ENCODE measurements around the gene SYTL3.

Gene SYTL3

DNA sequence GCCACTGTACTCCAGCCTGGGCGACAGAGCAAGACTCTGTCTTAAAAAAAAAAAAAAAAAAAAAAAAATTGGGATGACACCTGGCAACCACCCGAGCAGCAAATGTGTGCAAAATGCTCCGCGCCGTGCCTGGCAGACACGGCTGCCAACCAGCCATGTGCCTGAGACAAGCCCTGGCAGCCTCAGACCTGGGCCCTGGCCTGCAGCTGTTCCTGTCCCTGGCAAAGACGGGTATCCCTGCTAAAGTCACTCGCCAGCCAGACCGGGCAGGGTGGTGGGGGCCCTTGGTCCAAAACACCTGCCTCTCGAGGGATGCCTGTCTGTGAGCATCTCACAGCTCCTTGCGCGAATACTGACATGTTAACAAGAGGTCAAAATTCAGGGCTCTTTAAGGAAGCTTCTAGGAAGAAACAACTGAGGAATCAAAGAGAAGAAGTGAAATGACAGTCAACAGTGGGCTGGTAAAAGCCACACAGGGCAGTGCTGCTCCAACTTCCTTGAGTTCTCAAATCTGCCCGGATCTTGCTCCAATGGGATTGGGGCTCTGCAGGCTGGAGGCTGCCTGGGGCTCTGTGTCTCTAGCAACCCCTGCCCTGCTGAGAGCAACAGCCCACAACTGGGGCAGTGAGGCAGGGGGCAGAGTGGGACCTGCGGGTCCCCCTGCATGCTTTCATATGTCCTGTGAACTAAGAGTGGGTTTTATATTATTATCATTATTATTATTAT, 53.4 kb downstream of the SYTL3 start:
- no peak for DNase-seq

DNA sequence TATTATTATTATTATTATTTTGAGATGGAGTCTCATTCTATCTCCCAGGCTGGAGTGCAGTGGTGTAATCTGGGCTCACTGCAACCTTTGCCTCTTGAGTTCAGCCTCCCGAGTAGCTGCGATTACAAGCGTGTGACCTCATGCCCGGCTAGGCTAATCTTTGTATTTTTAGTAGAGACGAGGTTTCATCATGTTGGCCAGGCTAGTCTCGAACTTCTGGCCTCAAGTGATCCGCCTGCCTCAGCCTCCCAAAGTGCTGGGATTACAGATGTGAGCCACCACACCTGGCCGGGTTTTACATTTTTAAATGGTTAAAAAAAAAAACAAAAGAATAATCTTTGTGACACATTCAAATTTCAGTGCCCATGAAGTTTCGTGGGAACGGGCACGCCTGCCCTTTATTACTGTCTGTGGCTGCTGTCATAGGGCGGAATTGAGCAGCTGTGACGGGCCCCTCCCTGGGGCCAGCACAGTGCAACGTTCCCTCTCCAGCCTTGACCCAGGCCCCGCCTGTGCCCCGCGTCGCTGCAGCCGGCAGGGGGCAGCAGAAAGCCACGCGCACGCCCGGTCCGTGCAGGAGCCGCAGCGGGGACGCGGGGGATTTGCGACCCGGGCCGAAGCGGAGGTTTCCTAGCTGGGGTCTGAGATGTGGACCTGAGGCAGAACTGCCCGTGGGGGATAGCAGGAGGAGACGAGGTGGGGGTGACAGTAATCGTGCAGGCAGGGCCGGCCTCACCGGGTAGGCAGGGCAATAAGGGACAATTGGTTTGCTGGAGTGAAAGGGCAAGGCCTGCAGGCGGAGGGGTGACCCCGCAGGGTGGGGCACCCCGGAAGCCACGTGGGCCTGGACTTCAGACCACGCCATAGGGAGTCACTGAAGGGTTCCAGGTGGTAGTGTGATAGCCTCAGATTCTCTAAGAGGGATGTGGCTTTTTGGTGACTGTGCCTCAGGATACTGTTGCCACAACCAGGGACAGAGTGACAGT, 54.3 kb downstream of the SYTL3 start:
- DNase-seq: peak; percentile 68 to 75

DNA sequence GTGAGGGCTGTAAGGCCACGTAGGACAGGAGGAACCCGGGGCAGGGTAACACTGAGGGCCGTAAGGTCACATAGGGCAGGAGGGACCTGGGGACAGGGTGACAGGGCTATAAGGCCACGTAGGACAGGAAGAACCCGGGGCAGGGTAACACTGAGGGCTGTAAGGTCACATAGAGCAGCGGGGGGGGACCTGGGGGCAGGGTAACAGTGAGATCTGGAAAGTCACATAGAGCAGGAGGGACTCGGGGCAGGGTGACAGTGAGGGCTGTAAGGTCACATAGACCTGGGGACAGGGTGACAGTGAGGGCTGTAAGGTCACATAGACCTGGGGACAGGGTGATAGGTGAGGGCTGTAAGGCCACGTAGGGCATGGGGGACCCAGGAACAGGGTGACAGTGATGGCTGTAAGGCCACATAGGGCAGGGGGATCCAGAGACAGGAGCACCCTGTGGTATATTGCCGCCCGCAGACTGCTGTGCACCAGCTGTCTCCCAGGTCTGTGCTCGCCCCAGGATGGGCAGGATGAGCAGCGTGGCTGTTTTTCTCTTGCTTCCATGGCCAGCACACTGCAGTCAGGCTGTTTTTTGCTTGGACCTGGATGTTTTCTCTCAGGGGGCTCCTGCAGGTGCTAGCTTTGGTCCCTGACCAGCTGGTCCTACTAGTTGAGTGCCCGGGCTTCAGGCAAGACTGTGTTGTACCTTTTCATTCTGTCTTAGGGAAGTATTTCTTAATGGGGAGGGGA, 55.7 kb downstream of the SYTL3 start:
- DNase-seq: no peak

DNA sequence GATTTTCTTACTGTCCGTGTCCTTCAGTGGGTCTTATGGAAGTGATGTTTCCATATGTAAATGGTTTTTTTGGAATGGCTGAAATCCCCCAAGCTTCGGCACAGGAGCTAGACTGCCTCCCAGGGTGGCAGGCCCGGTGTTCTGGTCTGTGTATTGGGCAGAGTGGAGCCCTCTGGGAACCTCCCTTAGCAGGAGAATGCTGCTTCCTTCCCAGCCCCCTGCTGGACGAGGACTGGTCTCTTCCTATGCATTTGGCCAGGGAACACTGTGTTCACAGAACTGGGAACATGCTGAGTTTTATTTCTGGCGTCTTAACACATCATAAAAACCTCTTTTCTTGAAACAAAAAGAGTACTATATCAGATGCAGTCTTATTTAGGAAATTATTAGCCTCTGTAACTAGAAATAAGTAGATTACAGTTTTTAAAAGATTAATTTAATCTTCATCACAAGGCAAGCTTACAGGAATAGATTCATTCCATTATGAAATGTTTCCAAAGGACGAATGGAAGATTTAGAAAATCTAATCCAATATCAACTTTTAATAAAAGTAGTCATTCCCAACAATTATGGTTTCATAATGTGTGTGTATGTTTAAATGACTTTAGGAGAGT, 56.6 kb downstream of the SYTL3 start:
- DNase-seq: no peak

DNA sequence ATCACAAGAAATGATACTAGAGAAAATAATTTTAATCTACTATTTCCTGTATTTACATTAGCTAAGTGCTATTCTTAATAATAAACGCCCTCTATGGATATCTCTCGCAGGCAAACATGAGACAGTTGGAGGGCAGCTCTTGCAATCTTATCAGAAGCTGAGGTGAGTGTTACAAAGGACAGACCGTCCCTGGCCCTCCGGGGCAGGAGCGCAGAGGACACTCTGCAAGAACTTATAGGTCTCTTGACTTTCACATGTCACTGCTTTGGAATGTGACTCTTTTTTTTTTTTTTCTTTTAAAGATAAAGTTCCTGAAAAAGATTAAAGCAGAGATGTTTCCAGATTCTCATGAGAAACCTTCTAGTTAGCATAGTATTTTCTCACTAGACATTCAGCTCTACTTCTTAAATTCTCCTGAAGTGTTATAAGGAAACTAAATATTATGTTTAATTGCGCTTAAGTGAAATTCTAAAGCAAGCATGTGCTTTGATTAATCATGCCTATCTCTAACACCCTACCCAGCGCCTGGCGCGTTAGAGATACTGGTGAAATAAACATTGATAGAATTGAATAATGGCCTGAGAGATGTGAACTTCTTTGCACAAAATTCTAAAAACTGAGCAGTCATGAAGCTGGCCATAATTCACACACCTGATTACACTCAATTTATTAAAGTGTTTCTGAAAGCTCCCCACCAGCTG, 57.4 kb downstream of the SYTL3 start:
- DNase-seq: no peak

DNA sequence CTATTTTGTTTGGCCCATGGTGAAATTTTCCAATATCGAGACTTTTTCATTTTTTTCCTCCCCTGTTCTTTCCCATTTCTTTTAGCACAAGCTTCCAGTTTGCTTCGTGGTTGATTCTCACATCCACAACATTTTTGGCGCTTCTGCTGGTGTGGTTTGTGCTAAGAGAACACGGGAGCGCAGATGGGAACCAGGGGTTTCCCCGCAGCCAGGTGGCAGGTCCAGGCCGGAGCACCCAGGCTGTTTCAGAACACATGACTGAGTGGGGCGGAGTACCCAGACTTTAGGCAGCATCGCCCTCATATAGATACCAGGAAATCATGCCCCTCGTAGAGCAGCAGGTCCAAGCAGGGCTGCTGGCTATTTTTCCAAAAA, 58.0 kb downstream of the SYTL3 start:
- DNase-seq: no peak

DNA sequence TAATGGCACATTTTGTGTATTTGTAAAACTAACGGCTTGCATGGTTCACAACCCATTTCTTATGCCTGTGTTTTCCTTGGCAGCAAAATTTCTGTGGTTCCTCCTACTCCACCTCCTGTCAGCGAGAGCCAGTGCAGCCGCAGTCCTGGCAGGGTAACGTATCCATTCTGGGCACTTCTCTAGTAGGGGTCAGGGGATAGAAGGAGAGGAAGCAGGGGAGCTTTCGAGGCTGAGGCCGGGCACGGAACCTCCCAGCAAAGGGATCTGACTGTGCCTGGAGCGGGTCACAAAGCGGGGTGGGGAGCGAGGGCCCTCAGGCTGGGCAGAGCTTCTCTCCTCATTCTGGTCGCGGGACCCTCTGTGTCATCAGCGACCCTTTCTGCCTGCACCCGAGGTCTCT, 58.4 kb downstream of the SYTL3 start:
- DNase-seq: no peak

DNA sequence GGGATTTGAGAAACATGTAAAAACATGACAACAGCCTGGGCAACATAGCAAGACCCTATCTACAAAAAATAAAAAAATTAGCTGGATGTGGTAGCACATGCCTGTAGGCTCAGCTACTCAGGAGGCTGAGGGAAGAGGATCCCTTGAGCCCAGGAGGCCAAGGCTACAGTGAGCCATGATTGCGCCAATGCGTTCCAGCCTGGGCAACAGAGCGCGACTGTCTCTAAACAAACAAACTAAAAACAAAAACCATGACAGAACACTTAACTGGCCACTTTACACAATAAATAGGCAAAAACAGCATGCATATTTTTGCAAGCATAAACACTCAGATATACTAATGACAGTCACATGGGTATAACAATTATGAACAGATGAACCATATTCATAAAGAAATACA, 60.0 kb downstream of the SYTL3 start:
- DNase-seq: no peak

DNA sequence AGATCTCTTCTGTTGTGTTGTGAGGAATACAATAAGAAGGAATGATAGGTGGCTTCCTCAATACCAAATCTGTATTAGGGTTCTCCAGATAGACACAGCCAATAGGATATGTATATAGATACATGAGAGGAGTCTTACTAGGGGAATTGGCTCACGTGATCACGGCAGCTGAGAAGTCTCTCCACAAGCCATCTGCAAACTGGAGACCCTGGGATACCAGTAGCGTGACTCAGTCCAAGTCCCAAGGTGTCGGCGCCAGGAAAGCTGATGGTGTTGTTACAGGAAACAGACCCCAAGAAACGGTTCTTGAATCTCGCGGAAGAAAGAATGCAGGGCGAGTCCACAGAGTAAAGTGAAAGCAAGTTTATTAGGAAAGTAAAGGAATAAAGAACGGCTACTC, 61.4 kb downstream of the SYTL3 start:
- no peak for DNase-seq

DNA sequence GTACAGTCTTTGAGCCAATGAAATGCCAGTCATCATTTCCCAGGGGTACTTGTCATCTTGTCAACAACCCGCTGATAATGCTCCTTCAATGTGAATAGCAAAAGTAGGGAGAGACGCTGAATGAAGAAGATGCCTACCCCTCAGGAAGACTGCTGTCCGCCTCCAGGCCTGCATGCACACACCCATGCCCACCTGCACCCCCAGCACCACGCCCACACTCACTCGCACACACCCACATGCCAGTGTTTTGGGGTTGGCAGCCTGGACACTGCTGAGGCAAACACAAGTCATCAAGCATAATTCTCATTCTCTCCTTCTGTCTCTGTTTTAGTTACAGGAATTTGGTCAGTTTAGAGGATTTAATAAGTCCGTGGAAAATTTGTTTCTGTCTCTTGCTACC, 63.6 kb downstream of the SYTL3 start:
- no peak for DNase-seq

DNA sequence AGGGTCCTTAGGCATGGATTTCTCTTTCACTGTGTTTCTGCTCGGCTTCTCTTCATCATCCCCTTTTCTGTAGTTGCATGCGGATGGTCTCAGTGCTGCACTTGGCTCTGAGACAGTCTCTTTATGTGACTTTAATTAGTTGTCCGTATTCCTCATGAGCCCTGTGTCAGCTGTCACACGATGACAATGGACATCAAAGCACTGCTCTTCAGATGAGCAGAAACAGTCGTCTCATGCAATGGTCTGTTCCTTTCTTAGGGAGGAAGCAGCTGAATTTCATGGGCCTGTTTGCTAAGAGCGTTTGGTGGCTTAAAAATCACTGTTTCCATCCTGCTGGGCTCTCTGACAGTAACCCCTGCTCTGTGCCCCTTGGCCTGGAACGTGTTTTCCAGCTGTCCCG, 64.9 kb downstream of the SYTL3 start:
- no peak for DNase-seq

DNA sequence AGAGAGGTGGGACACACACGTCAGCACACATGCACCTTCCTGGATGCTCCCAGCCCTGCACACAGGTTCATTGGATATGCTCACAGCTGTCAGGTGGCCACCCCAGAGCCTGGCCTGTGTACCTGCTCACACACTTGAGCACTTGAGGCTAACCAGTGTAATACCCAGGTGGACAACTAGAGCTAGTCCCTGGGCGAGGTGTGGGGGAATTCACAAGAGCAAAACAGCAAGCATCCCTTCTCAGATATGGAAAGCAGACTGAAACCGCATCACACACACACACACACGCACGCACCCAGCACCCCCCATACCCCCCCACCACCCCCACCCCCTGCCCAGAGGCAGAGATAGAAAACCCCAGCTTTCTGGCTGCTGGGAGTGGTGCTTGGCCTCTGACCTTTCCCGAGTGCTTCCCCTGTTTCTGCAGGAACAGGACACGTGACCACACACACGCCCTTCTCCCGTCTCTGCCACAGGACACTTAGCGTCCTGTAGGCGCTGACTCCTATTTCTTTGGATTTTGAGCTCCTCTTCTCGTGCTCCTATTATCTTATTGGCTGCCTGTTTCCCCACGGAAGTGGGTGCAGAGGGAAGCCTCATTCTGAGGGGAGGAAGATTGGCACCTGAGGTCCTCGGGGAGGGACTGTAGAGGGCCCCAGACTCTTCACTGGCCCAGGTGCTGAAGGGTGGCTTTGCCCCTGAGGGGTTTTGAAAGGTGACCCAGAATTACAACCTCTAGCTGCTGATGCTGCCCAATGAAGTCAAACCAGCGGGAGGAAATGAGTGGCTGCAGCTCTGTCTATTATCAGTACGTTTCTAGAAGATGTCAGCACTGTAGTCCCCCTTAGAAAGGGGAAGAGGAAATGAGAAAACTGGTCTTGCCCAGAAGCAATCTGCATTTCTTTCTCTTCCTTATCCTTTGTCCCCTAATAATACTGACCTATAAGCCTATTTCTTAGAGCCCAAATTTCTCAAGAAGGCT, 65.8 kb downstream of the SYTL3 start:
- peak; percentile 23 to 35 for DNase-seq

DNA sequence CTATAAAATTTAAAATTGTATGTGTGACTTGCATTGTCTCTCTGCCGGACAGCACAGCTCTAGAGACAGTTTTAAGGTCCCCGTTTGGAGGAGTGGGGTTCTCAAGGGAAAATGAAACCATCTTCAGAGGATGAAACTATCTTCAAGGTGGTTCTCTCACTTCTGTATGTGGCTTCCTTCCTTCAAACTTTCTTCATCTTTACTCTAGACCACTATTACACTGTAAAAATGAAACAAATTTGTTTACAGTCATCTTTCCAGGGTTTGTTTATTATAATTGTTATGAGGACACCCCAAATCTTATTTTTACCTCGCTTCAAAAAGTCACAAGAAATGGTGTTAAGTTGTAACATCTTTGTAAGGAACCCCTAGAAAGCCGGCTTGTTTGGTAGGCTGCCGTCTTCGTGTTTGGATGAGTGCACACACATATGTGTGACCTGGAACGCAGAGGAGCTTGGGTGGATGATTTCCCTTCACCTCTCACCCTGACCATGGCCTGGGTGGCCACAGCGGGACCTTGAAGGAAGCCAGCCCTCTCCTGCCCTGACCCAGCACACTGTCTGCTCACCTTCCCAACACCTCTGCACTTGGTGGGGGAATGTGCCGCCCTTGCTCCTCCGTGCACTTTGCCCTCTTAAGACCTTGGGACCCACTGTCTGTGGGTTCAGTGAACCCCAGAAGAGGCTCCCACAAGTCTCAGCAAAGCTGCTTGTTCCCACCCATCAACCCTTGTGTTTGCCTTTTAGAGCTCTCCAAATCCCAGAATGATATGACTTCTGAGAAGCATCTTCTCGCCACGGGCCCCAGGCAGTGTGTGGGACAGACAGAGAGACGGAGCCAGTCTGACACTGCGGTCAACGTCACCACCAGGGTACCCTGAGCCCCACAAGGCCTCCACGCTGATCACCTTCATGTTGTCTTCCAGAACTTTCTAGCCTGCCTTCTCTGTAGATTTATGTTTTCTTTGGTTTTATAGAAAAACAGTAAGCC, 67.8 kb downstream of the SYTL3 start:
- DNase-seq: no peak

DNA sequence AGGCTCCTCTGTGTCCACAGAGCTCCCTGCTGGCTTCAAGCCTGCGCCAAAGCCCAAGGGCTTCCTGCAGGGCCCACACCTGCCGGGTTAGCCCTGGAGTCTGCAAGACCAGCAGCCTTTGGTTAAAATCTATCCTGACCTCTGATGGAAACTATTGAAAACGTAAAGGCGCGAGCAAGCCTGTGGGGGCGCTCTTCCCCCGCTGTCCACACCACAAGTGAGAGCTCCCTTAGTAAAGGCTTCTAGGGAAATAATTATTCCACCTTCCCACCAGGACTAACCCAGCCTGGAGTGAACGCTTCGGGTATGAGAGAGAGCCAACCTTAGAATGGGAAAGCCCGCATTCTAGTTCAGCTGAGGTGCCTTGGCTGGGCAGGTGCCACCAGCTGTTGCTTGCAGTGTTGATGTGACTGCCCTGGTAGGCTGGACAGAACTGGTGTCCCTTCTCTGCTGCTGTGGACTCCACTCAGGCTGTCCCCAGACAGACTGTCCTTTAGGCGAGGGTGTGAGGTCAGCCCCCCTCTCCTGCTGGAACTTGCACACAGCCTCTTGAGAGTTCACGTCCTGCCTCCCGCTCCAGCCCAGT, 68.7 kb downstream of the SYTL3 start:
- peak in 1 of 2 experiments; percentile 15 for DNase-seq

DNA sequence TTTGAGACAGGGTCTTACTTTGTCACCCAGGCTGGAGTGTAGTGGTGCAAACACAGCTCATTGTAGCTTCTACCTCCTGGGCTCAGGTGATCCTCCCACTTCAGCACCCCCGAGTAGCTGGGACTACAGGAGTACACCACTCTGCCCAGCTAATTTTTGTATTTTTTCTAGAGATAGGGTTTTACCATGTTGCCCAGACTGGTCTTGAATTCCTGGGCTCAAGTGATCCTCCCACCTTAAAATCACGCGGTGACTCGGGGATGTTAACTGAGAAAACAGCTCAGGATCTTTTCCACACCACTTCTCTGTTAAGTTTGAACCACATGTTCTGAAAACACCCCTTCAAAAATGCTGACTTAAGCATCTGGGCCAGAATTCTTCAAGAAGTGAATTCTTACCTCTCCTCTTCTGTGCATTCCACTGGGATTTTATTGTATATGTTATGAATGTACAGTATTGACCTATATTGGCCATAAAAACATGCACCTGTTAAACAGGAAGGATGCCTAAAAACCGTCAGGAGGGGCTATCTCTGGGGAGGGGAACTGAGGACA, 72.4 kb downstream of the SYTL3 start:
- no peak for DNase-seq

DNA sequence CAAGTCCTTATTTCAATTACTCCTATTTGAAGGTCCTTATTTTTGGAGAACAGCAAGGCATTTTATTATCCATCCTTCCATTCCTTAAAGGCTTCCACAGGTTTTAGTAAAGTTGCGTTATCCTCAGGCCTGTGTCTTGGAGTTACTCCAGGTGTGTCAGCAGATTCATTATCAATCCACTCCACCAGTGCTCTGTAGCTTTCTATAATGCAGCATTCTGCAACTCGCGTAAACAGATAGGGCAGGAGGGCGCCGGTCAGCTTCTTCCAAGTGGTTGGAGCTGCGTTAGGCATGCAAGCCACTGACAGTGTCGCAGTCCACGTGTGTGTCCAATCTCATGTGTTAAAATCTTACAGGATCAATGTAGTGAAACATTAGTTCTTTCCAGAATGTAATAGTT, 75.8 kb downstream of the SYTL3 start:
- DNase-seq: no peak

DNA sequence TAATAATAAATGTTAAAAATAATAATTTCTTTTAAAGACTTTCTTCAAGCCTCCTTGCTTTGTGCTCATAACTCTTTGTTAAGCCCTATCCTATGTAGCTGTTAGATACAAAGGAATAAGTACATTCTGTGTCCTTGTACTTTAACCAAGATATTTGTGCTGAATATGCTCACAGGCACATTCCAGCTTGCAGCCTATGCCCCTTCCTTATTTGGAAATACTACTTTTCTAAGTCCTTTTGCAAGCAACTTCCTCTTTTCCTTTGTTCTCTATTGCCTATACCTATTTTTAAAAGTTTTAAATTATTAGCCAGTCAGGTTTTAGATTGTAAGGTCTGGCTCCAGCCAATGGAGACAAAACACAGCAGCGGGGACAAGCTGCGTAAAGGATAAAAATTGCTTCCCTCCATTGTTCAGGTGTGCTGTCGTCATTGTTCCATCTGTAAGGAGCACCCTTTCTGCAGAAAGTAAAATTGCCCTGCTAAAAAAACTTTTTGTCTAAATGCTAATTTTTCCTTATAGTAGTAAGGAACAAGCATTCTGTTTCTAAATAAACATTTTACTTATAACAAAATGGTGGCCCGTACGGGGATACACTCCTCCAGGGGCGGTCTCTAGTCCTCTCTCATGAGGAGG, 80.2 kb downstream of the SYTL3 start:
- DNase-seq: peak; percentile 45 to 68

DNA sequence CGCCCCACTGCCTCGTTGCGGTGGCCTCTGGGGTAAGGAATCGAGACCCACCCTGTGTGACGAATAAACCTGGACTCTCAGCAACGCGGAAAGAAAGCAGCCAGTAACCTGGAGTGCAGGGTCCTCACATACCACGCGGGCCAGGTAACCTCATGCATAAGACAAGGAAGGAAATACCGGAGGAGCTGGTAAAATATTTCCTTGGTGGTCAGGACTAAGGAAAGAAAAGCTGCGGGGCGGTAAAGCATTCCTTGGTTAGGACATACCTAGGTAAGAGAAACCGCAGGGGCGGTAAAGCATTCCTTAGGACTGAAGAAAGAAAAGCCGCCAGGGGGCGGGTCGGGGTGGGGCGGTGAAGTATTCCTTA, 80.7 kb downstream of the SYTL3 start:
- DNase-seq: no peak

DNA sequence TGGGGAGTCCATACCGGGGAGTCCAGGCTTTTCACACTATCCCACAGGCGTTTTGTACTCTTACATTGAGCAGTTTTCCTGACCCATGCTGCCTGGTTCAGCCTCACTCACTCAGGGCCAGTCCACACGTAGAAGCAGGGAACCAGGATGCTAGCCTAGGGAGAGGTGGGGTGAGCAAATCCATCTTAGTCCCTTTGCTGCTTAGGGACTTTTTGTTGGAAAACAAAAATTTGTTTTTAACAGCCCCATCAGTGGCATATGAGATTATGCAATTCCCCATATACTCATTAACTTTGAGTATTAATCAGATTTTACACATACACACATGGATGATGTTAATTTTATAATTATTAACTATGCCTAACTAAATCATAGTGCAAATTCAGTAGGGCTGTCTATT, 85.2 kb downstream of the SYTL3 start:
- DNase-seq: no peak
